ENCODE measurements around the gene CARD9. TPM values are rescaled to one million over a fixed set of nuclear protein-coding genes. Genes with fewer than 3 reads are reported as not detected.
A peak's percentile ranks its signal among the peaks of the same experiment; 100 is the strongest.

The CARD9 gene
- total and polyA plus RNA-seq, 2 donors (not counting 1 experiment from before 2014, with no cell fraction given): 0.69 to 3.3 TPM

DNA sequence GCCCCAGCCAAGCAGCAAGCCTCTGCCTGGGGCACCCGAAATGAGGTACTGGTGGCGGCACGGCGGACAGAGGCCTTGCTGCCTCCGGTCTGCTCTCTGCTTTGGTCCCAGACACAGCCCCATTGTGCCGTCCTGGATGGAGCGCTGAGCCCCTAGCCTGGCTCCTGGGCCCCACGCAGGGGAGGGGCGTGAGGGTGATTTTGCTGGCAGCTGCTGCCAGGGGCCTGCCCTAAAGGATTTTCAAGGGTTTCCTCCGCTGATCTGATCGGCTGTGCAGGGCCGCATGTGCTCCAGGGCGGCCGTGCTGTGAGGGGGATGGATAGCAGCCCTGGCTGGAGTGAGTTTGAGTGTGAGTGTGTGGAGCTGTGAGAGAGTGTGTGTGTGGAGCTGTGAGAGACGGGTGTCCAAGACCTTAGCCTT, 44.8 kb downstream of the CARD9 start:
- H3K9ac ChIP-seq (ENCODE audit: insufficient read depth, low read length): peak overlapping the region; percentile 88
- H3K4me1 ChIP-seq (ENCODE audit: control insufficient read depth, extremely low read depth, insufficient read depth, low read length): peaks cover 27% of the 10 kb centered on the region
- H3K36me3 ChIP-seq (ENCODE audit: control insufficient read depth, insufficient read depth, low read length): peaks cover 8% of the 10 kb centered on the region
- no peaks in the 10 kb centered on the region for H3K9me3 ChIP-seq (ENCODE audit: control insufficient read depth, insufficient read depth, low read depth, low read length)
- H3K4me3 ChIP-seq (replicated peaks in 1 of 4; ENCODE audit: control extremely low read depth in 1 of 4, insufficient read depth in 1 of 4, low read depth in 3 of 4, low read length in 4 of 4): peak overlapping the region; percentile 78 to 95 (median 86)
- DNase-seq (ENCODE audit: low read depth in 2 of 2): peak; percentile 55 to 73
- H3K27me3 ChIP-seq (ENCODE audit: control insufficient read depth, insufficient read depth, low read length): no peaks in the 10 kb centered on the region
- peak overlapping the region; percentile 93 for H3K4me2 ChIP-seq (ENCODE audit: extremely low read depth, insufficient read depth, low read length)
- H2AFZ ChIP-seq (ENCODE audit: low read length): no peak overlapping the region
- H4K20me1 ChIP-seq (ENCODE audit: control insufficient read depth, extremely low read depth, insufficient read depth, low read length): no peaks in the 10 kb centered on the region
- peaks cover 58% of the 10 kb centered on the region for H3K79me2 ChIP-seq (ENCODE audit: control insufficient read depth, insufficient read depth, low read length)
- peak overlapping the region; percentile 87 for H3K27ac ChIP-seq (ENCODE audit: insufficient read depth, low read length)
- TF ChIP-seq, protein P1, sequence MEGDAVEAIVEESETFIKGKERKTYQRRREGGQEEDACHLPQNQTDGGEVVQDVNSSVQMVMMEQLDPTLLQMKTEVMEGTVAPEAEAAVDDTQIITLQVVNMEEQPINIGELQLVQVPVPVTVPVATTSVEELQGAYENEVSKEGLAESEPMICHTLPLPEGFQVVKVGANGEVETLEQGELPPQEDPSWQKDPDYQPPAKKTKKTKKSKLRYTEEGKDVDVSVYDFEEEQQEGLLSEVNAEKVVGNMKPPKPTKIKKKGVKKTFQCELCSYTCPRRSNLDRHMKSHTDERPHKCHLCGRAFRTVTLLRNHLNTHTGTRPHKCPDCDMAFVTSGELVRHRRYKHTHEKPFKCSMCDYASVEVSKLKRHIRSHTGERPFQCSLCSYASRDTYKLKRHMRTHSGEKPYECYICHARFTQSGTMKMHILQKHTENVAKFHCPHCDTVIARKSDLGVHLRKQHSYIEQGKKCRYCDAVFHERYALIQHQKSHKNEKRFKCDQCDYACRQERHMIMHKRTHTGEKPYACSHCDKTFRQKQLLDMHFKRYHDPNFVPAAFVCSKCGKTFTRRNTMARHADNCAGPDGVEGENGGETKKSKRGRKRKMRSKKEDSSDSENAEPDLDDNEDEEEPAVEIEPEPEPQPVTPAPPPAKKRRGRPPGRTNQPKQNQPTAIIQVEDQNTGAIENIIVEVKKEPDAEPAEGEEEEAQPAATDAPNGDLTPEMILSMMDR (conservative IDR thresholded peaks at IDR 0.05 in 1 of 2, IDR thresholded peaks at IDR 0.05 in 1 of 2; ENCODE audit: low read depth in 1 of 2, low read length in 2 of 2): no peak
- no peak for TF ChIP-seq EZH2 (IDR thresholded peaks at IDR 0.05; ENCODE audit: low read length, missing control alignments)

DNA sequence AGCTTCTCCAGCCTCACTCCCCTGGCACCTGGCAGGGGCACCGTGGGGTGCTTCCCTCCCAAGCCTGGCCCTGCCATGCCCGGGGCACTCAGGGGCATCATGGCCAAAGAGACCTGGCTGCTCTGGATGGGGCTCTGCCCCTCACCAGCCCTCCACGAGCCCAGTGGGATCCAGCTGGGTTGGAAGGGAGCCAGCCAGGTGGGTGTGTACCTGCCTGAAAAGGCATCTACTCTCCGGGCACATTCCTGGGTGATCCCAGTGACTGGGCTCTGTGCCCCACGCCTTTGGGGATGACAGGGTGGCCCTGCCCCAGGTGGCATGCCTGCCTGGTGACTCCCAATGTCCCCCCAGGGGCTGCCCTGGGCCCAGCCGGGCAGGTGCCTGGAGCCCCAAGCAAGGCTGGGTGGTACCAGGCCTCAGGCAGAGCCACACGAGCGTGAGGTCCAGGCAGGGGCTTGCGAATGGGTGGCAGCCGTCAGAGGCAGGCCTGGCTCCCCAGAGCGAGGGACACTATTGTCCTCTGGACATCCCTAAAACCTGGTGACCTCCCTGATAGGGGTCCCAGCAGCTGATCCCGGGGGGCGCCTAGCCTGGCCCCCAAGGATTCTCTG, 45.4 kb downstream of the CARD9 start:
- TF ChIP-seq, protein P1 (conservative IDR thresholded peaks at IDR 0.05 in 1 of 2, IDR thresholded peaks at IDR 0.05 in 1 of 2; ENCODE audit: low read depth in 1 of 2, low read length in 2 of 2): no peak
- no peak for TF ChIP-seq EZH2 (IDR thresholded peaks at IDR 0.05; ENCODE audit: low read length, missing control alignments)
- H3K36me3 ChIP-seq (ENCODE audit: control insufficient read depth, insufficient read depth, low read length): peaks cover 8% of the 10 kb centered on the region

DNA sequence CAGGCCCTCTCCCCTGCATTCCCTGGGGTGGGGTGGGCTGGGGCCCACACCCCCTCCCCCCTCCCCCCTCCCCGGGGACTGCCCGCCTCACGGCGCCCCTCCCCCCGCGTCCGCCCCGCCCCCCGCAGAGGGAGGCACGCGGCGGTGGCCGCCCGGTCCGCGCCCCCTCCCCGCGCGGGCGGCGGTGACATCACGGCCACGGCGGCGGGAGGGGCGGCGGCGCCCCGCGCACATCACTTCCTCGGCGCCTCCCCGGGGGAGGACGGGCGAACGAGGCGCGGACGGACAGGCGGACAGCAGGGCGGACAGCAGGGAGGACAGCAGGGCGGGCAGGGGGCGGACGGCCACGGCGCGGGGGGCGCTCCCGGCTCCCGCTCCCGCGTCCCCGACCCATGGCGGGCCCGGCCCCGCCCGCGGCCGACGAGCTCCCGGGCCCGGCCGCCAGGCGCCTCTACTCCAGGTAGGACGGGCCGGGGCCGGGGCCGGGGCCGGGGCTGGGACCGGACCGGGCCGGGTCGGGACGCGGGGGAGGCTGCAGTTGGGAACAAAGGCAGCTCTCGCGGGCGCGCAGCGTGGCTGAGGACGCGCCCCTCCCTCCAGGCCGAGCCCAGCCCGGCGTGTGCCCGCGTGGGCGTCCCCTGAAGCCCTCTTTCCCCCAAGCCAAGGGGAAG, 46.0 kb downstream of the CARD9 start, which contains the start of gene GPSM1:
TSS of gene GPSM1 (plus strand) at position 236 of the 671 bp plus-strand sequence. CDS start at position 393, 157 bp downstream.
- Histone ChIP-seq H3K9ac (ENCODE audit: insufficient read depth, low read length) (peak within 1 kb of the TSS; percentile 88), H3K36me3 (ENCODE audit: control insufficient read depth, insufficient read depth, low read length) (peaks cover 7% of the 10 kb centered on the region), H3K4me2 (ENCODE audit: extremely low read depth, insufficient read depth, low read length) (peak within 1 kb of the TSS; percentile 93), H3K4me1 (ENCODE audit: control insufficient read depth, extremely low read depth, insufficient read depth, low read length) (peaks cover 27% of the 10 kb centered on the region), H3K4me3 (replicated peaks in 1 of 4; ENCODE audit: control extremely low read depth in 1 of 4, insufficient read depth in 1 of 4, low read depth in 3 of 4, low read length in 4 of 4) (peak within 1 kb of the TSS; percentile 78 to 95 (median 86)), H4K20me1 (ENCODE audit: control insufficient read depth, extremely low read depth, insufficient read depth, low read length) (no peaks in the 10 kb centered on the region), H2AFZ (ENCODE audit: low read length) (no peak within 1 kb of the TSS), H3K9me3 (ENCODE audit: control insufficient read depth, insufficient read depth, low read depth, low read length) (no peaks in the 10 kb centered on the region), H3K27ac (ENCODE audit: insufficient read depth, low read length) (peak within 1 kb of the TSS; percentile 87), H3K27me3 (ENCODE audit: control insufficient read depth, insufficient read depth, low read length) (no peaks in the 10 kb centered on the region), H3K79me2 (ENCODE audit: control insufficient read depth, insufficient read depth, low read length) (peaks cover 46% of the 10 kb centered on the region)
- TF ChIP-seq, protein P1 (conservative IDR thresholded peaks at IDR 0.05 in 1 of 2, IDR thresholded peaks at IDR 0.05 in 1 of 2; ENCODE audit: low read depth in 1 of 2, low read length in 2 of 2): no peak
- no peak for TF ChIP-seq EZH2 (IDR thresholded peaks at IDR 0.05; ENCODE audit: low read length, missing control alignments)
- DNase-seq (ENCODE audit: low read depth in 2 of 2): peak; percentile 56 to 74

More for the DNA sequence above, 45.4 kb downstream of the CARD9 start:
- Histone ChIP-seq H3K9me3 (ENCODE audit: control insufficient read depth, insufficient read depth, low read depth, low read length) (no peaks in the 10 kb centered on the region), H3K4me3 (replicated peaks in 1 of 4; ENCODE audit: control extremely low read depth in 1 of 4, insufficient read depth in 1 of 4, low read depth in 3 of 4, low read length in 4 of 4) (peak overlapping the region; percentile 78 to 95 (median 86)), H2AFZ (ENCODE audit: low read length) (no peak overlapping the region), H3K4me2 (ENCODE audit: extremely low read depth, insufficient read depth, low read length) (peak overlapping the region; percentile 93), H3K4me1 (ENCODE audit: control insufficient read depth, extremely low read depth, insufficient read depth, low read length) (peaks cover 27% of the 10 kb centered on the region), H3K27ac (ENCODE audit: insufficient read depth, low read length) (peak overlapping the region; percentile 87), H3K79me2 (ENCODE audit: control insufficient read depth, insufficient read depth, low read length) (peaks cover 53% of the 10 kb centered on the region), H4K20me1 (ENCODE audit: control insufficient read depth, extremely low read depth, insufficient read depth, low read length) (no peaks in the 10 kb centered on the region), H3K27me3 (ENCODE audit: control insufficient read depth, insufficient read depth, low read length) (no peaks in the 10 kb centered on the region), H3K9ac (ENCODE audit: insufficient read depth, low read length) (peak overlapping the region; percentile 88)
- no peak for DNase-seq (ENCODE audit: low read depth in 2 of 2)

Measured in fibroblast of lung (primary cell).